Suprapubic skin (tissue), 3 donors: ENCODE measurements around the gene KAT5.

ENCODE experiments used
- CTCF ChIP-seq, 2 donors: fragments of 200-600 bp in 1 of 2; fragments of 450-650 bp in 1 of 2; sonication (generic) in 1 of 2; IDR thresholded peaks; one replicate each; pipeline ENCODE4 v1.5.1; 2016 to 2019; ENCODE audit warnings: antibody characterized with exemption in 2 of 2, mild to moderate bottlenecking in 1 of 2, moderate library complexity in 1 of 2
- POLR2AphosphoS5 ChIP-seq, 3 donors: sonication (generic); formaldehyde crosslinking; IDR thresholded peaks; one replicate each; pipeline ENCODE4 v1.6.1; 2017; ENCODE audit warnings: antibody characterized with exemption in 3 of 3

DNA sequence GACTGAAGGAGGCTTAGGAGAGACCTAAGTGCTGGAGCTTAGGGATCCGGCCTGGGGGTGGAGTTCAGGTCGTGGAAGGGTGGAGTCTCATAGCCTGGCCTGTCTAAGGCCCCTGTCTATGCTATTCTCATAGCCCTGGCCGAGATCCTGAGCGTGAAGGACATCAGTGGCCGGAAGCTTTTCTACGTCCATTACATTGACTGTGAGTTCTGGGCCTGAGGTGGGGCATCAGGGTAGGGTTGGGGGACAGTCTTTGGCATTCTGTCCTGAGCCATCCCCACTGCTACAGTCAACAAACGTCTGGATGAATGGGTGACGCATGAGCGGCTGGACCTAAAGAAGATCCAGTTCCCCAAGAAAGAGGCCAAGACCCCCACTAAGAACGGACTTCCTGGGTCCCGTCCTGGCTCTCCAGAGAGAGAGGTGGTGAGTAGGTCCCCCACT lies 603 bp downstream of the KAT5 start:
- TF ChIP-seq POLR2AphosphoS5 (IDR thresholded peaks at IDR 0.05), result no peak
- TF ChIP-seq CTCF (IDR thresholded peaks at IDR 0.05), result no peak
